Caki2 (cell line): ENCODE data around the gene PAN2. TPM values are rescaled to one million over a fixed set of nuclear protein-coding genes. Genes with fewer than 3 reads are reported as not detected.
"Not testable (repeated sequence)": the region's sequence is repeated elsewhere in the genome, so short reads cannot be mapped to it uniquely, and the experiment has no call there.

Experiments
- DNase-seq: peaks from one replicate; pipeline ENCODE4 v3.0.0-alpha.2; 2015; ENCODE audit warnings: low read depth
- in situ Hi-C: cut with HindIII; loops from 2 replicates; pipeline ENCODE4 v1.10.0; 2016; ENCODE audit warnings: low sequenced_read_pairs, low pct_unique_long_range_greater_than_20kb, mixed read lengths
- total RNA-seq: library from RNA; depleted of rRNA; stranded (reverse); fragments of >200 nt; shearing (Covaris generic); gene quantifications from 2 replicates; pipeline ENCODE4 v1.2.3, GENCODE V29; 2014; ENCODE audit warnings: low replicate concordance

The PAN2 gene
- total RNA-seq, 1 experiment from 2014 or later: 59.6 TPM

- DNase-seq, in situ Hi-C loops: not testable (repeated sequence)
Observed at GRCh38 chr12:56321610-56322009, 12.2 kb downstream of the PAN2 start.

GRCh38 chr12:56321027-56321426, 12.8 kb downstream of the PAN2 start:
- in situ Hi-C loops: no loop called here
- no peak for DNase-seq

DNA sequence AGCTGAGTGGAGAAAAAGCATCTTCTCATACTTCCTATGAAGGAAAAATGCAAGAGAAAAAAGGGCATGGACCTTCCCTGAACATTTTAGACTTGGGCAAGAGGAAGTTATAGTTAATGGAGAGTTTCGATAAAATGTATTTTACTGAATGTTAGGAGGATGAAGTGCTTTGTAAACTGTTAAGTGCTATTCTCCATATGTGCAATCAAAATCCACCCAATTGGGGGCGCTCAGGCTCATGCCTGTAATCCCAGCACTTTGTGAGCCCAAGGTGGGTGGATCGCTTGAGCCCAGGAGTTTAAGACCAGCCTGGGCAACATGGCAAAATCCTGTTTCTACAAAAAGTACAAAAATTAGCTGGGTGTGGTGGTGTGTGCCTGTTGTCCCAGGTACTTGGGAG, 16.1 kb downstream of the PAN2 start:
- in situ Hi-C loops: no loop called here
- DNase-seq: no peak

- in situ Hi-C loops: no loop called here
- DNase-seq: peak; percentile 100
Observed at GRCh38 chr12:56315622-56316473, 18.0 kb downstream of the PAN2 start, which contains the start of gene CNPY2. Gene CNPY2, minus strand, starts transcription at chr12:56315988. Its CDS starts 771 bp downstream, at chr12:56315217.

DNA sequence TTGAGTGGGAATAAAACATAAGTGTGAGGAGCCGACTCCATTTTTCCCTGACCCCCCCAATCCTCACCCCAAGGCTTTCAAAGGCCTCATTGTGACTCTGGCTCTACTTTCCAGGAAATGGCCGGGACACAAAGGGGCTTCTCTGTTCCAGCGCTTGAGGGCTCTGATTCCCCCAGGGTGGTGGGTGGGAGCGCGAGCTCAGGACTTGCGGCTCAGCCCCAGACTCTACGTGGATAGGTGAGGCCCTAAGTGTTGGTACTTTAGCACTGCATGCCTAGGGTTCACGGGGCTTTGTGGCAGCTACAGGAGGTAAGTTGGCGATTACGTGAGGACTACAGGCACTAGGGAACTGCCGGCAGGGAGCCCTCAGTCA, 18.6 kb downstream of the PAN2 start:
- in situ Hi-C loops: no loop called here
- peak; percentile 18 for DNase-seq

DNA sequence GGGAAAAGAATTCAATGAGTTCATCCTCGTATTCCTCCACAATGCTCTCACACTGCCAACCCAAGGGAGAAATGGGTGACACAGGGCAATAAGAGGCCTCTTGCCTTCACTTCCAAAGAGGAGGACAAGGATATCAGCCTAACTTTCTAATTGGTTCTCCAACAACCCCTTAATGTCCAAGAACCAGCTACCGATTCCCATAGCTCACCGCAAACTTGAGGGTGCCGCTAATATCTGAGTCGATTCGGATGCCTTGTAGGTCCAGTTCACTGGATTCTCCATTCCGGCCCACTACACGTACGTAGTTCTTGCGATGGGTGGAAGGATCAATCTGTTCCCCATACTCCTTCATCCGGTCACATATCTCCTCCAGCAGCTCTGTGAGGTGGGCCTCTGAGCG, 22.8 kb downstream of the PAN2 start:
- in situ Hi-C loops: no loop called here
- no peak for DNase-seq

DNA sequence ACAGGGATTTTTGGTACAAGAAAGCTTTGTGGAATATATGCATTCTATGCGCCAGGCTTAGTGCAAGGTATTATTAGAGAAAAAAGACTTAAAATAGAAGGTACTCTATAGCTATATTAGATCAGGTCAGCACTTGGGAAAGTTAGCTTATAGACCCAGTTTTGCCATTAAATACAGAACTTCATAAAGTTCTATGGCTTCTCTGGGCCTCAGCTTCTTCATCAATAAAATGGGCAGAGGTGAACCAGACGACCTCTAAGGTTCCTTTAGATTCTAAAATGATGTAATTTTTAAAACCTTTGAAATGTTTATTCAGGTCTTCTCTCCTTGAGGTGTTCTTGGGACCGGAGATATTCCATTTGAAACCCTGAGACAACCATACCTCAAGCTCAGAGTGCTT, 25.1 kb downstream of the PAN2 start:
- DNase-seq: no peak
- in situ Hi-C loops: no loop called here

DNA sequence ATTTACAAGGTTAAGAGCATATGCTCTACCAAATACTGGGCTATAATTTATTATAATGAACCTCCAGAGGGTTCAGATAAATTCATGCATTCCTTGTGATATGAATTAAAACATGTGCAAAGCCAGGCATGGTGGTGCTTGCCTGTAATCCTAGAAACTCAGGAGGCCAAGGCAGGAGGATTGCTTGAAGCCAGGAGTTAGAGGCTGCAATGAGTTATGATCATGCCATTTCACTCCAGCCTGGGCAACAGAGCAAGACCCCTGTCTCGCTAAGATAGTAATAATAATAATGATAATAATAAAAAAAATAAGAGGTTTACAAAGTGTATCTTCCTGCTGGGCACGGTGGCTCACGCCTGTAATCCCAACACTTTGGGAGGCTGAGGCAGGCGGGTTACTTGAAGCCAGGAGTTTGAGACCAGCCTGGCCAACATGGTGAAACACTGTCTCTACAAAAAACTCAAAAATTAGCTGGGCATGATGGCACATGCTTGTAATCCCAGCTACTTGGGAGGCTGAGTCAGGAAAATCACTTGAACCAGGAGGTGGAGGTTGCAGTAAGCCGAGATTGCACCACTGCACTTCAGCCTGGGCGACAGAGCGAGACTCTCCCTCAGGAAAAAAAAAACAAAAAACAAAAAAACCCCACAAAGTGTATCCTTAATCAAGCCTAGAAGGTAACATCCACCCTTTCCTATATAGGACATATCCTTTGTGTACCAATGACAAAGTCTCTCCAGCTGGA, 26.4 kb downstream of the PAN2 start:
- in situ Hi-C loops: no loop called here
- DNase-seq: peak; percentile 45

- in situ Hi-C loops: no loop called here
- no peak for DNase-seq
Observed at GRCh38 chr12:56304872-56305590, 28.8 kb downstream of the PAN2 start.

- no peak for DNase-seq
- in situ Hi-C loops: no loop called here
Observed at GRCh38 chr12:56304276-56304675, 29.5 kb downstream of the PAN2 start.

- in situ Hi-C loops: no loop called here
- no peak for DNase-seq
Observed at GRCh38 chr12:56300644-56301464, 32.9 kb downstream of the PAN2 start.

DNA sequence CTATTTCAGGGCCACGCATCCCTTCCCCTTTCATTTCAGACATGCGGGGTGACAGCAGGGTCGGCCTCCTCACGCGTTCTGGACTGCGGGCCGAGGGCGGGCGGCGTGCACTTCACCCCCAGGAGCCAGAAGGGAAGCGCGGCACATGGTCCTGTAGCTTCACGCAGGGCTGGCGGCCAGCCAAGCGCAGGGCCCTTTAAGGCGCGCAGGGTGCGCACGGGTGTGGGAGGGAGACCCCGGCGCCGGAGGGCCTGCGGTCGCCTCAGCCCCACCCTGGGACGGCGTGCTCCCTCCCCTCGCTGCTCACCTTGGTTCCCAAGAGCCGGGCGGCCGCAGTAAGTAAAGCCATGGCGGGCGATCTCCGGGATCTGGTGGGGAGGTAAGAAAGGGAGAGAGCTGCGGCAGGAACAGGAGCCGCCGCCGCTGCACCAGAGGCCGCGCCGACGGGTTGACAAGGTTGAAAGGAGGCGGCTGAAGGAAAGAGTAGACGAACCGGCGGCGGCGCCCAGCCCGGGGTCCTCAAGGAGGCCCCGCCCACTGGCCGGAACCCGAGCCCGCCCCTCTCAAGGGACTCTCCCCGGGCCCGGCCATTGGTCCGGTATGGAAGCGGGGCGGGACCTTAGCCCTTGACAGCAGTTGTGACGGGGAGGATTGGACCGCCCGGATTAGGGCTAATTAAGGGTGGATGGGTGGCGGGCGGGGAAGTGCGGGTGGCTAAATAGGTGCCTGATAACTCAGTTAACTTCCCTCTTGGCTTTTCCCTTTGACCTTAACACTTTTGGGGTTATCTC, 33.8 kb downstream of the PAN2 start, which contains the start of gene CS:
Gene CS, minus strand, starts transcription at position 478 of the 791 bp plus-strand sequence. Its CDS starts 129 bp downstream, at position 349.
- in situ Hi-C loops: no loop called here
- DNase-seq: peak; percentile 99

DNA sequence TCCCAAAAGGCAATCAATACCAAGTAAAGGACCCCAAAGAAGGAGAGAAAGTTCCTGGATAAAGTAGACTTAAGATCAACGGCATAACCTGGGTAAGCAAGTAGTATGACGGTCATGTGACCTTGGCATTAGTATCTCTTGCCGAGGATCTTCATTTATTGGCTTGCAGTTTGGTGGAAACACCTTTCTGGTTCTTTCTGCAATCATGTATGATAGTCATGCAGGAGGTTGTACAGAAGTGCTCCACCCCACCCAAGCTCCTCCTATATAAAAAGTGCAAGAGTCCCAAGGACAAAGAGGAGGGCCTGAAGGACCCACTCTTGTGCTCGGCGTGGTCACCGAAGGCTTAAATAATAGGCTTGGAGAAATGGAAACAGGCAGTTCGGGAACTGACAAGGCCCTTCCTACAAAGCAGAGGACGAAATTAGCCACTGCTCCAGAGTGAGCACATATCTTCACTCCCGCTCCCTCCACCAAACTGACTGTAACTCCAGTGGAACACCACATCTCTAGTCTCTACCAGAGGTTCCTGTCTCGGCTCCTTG, 34.4 kb downstream of the PAN2 start:
- DNase-seq: no peak
- in situ Hi-C loops: no loop called here

- in situ Hi-C loops: no loop called here
- no peak for DNase-seq
Observed at GRCh38 chr12:56298828-56299227, 35.0 kb downstream of the PAN2 start.

DNA sequence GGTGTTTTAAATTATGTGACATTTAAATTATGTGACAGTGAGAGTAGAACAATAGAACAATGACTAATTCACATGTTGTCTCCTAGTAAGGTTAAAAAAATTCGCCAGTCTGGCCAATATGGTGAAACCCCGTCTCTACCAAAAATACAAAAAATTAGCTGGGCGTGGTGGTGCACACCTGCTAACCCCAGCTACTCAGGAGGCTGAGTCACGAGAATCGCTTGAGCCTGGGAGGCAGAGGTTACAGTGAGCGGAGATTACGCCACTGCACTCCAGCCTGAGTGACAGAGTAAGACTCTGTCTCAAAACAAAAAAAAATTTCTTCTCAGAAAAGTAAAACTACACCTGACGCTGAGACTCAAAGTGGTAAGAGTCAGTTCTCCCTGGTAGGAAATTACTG, 36.4 kb downstream of the PAN2 start:
- in situ Hi-C loops: no loop called here
- no peak for DNase-seq

- no peak for DNase-seq
- in situ Hi-C loops: no loop called here
Observed at GRCh38 chr12:56296295-56296694, 37.5 kb downstream of the PAN2 start.

GRCh38 chr12:56293795-56294194, 40.0 kb downstream of the PAN2 start:
- in situ Hi-C loops: no loop called here
- DNase-seq: no peak
